Measurements from ENCODE around the gene GADD45A.

- TF ChIP-seq CUX1 (CRISPR knock-in tag; IDR thresholded peaks at IDR 0.05): no peak
- TF ChIP-seq EZH2 (IDR thresholded peaks at IDR 0.05; ENCODE audit: borderline replicate concordance, low read depth, low read length): no peak
- TF ChIP-seq YY1 (IDR thresholded peaks at IDR 0.05; ENCODE audit: borderline replicate concordance in 1 of 3, control insufficient read depth in 1 of 3, extremely low read depth in 1 of 3, insufficient read depth in 3 of 3, insufficient read length in 1 of 3, insufficient replicate concordance in 2 of 3, low read depth in 1 of 3, low read length in 2 of 3): no peak
- TF ChIP-seq TEAD4 (IDR thresholded peaks at IDR 0.05; ENCODE audit: low read length): no peak
- no peak for TF ChIP-seq TEAD4 (CRISPR knock-in tag; IDR thresholded peaks at IDR 0.05; ENCODE audit: borderline replicate concordance)
These were observed 36.1 kb downstream of the GADD45A start for GRCh38 chr1:67721112-67721511.
